GM12878 (cell line): Measurements from ENCODE around the gene C6orf52. TPM values are rescaled to one million over a fixed set of nuclear protein-coding genes. Genes with fewer than 3 reads are reported as not detected.

Experiments used
- FOS ChIP-seq: IDR thresholded peaks from 3 replicates; pipeline ENCODE4 v1.6.1; 2011; ENCODE audit warnings: borderline replicate concordance; ENCODE audit not compliant: insufficient read length; ENCODE audit errors: extremely low read depth
- HDGF ChIP-seq: fragments of 450-650 bp; IDR thresholded peaks from 2 replicates; pipeline ENCODE4 v1.6.1; 2016; ENCODE audit warnings: antibody characterized with exemption
- NFYA ChIP-seq: IDR thresholded peaks from 2 replicates; pipeline ENCODE4 v1.6.1; 2011; ENCODE audit warnings: low read depth, mild to moderate bottlenecking, low read length, improper control_type of control experiment, borderline replicate concordance
- NRF1 ChIP-seq: conservative IDR thresholded peaks from 2 replicates; pipeline ENCODE4 v1.6.1; 2011; ENCODE audit warnings: mild to moderate bottlenecking, low read depth, low read length, improper control_type of control experiment
- SMAD5 ChIP-seq: IDR thresholded peaks from 2 replicates; pipeline ENCODE4 v1.6.1; 2016; ENCODE audit warnings: antibody characterized with exemption, low read depth
- polyA plus RNA-seq, 11 experiments: library from polyadenylated mRNA; depleted of rRNA in 4 of 11; unstranded in 6 of 11; stranded (reverse) in 5 of 11; fragments of >200 nt; fragmentation: Nextera tagmentation in 4 of 11; fragmentation: Illumina TruSeq in 1 of 11; extraction: Ambion mirVana in 4 of 11; extraction: Trizol in 1 of 11; gene quantifications; 1 replicate in 1 of 11; 2 replicates in 10 of 11; pipeline versions ENCODE4 v1.2.1 to v1.2.3, GENCODE V29; 2011 to 2016; ENCODE audit warnings: inconsistent platforms in 2 of 11, missing spikeins in 2 of 11, low read depth in 1 of 11
- total RNA-seq, 4 experiments: library from RNA; depleted of rRNA in 3 of 4; stranded (reverse); fragments of >200 nt in 3 of 4; fragmentation: Illumina TruSeq in 1 of 4; extraction: Trizol in 1 of 4; gene quantifications; 2 replicates each; pipeline versions ENCODE4 v1.2.1 to v1.2.3, GENCODE V29; 2013 to 2021
- TF ChIP-seq, protein P1 (sequence below): fragments of 450-650 bp; IDR thresholded peaks from 2 replicates; pipeline ENCODE4 v1.6.1; 2017; ENCODE audit warnings: low read depth, mild to moderate bottlenecking, moderate library complexity
- TF ChIP-seq, protein P2 (sequence below): IDR thresholded peaks from 2 replicates; pipeline ENCODE4 v1.6.1; 2012; ENCODE audit warnings: mild to moderate bottlenecking, low read depth, low read length
- TF ChIP-seq, protein P3 (sequence below): fragments of 150-350 bp; IDR thresholded peaks from 2 replicates; pipeline ENCODE4 v1.6.1; 2016; ENCODE audit warnings: low read depth, low read length
- TF ChIP-seq, protein P4 (sequence below): IDR thresholded peaks from 2 replicates; pipeline ENCODE4 v1.6.1; 2011; ENCODE audit warnings: mild to moderate bottlenecking, low read depth, low read length, moderate library complexity; ENCODE audit not compliant: insufficient replicate concordance
- TF ChIP-seq, protein P5 (sequence below): fragments of 450-650 bp; IDR thresholded peaks from 2 replicates; pipeline ENCODE4 v1.6.1; 2017; ENCODE audit warnings: borderline replicate concordance

Gene C6orf52
- total and polyA plus RNA-seq, 10 of the 15 experiments (the other 5 are each of a cell fraction or from before 2014, with no cell fraction given) = 2.7 to 15.1 (median 4.9) TPM

DNA sequence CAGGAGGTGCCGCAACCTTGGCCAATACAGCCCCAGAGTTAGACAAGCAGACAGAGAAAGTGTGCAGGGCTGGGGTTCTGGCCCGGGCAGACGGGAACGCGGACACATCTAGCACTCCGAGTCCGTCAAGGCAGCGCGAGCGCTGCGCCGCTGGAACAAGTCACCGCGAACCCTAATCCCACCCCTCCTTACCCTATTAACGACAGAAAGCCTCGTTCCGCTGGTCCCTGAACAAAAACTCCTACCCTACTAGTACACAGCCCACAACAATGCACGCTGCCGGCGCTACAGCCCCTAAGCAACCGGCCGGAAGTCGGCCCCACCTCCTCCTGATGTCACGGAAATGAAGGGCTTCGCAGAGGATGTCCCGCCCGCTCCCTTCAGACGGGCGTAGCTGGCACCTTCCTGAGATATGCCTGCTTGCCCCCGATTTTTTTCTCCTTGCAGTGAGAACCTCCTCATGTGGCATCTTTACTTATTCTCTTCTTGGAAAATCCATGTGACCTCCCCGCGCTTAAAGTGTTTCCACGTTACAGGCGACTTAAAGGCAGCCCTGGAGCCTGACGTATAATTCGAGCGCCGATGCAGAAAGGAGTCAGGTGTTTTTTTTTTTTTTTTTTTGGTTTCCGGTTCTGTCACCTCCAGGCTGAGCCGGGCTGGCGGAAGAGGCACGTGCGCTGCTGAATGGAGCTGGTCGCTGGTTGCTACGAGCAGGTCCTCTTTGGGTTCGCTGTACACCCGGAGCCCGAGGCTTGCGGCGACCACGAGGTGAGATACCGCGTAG lies at the start of gene C6orf52, which contains the start of gene PAK1IP1 (continued):
- TF ChIP-seq, protein P1, sequence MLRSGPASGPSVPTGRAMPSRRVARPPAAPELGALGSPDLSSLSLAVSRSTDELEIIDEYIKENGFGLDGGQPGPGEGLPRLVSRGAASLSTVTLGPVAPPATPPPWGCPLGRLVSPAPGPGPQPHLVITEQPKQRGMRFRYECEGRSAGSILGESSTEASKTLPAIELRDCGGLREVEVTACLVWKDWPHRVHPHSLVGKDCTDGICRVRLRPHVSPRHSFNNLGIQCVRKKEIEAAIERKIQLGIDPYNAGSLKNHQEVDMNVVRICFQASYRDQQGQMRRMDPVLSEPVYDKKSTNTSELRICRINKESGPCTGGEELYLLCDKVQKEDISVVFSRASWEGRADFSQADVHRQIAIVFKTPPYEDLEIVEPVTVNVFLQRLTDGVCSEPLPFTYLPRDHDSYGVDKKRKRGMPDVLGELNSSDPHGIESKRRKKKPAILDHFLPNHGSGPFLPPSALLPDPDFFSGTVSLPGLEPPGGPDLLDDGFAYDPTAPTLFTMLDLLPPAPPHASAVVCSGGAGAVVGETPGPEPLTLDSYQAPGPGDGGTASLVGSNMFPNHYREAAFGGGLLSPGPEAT = peak; percentile 98
- TF ChIP-seq, protein P2, sequence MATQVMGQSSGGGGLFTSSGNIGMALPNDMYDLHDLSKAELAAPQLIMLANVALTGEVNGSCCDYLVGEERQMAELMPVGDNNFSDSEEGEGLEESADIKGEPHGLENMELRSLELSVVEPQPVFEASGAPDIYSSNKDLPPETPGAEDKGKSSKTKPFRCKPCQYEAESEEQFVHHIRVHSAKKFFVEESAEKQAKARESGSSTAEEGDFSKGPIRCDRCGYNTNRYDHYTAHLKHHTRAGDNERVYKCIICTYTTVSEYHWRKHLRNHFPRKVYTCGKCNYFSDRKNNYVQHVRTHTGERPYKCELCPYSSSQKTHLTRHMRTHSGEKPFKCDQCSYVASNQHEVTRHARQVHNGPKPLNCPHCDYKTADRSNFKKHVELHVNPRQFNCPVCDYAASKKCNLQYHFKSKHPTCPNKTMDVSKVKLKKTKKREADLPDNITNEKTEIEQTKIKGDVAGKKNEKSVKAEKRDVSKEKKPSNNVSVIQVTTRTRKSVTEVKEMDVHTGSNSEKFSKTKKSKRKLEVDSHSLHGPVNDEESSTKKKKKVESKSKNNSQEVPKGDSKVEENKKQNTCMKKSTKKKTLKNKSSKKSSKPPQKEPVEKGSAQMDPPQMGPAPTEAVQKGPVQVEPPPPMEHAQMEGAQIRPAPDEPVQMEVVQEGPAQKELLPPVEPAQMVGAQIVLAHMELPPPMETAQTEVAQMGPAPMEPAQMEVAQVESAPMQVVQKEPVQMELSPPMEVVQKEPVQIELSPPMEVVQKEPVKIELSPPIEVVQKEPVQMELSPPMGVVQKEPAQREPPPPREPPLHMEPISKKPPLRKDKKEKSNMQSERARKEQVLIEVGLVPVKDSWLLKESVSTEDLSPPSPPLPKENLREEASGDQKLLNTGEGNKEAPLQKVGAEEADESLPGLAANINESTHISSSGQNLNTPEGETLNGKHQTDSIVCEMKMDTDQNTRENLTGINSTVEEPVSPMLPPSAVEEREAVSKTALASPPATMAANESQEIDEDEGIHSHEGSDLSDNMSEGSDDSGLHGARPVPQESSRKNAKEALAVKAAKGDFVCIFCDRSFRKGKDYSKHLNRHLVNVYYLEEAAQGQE = no peak
- TF ChIP-seq, protein P3, sequence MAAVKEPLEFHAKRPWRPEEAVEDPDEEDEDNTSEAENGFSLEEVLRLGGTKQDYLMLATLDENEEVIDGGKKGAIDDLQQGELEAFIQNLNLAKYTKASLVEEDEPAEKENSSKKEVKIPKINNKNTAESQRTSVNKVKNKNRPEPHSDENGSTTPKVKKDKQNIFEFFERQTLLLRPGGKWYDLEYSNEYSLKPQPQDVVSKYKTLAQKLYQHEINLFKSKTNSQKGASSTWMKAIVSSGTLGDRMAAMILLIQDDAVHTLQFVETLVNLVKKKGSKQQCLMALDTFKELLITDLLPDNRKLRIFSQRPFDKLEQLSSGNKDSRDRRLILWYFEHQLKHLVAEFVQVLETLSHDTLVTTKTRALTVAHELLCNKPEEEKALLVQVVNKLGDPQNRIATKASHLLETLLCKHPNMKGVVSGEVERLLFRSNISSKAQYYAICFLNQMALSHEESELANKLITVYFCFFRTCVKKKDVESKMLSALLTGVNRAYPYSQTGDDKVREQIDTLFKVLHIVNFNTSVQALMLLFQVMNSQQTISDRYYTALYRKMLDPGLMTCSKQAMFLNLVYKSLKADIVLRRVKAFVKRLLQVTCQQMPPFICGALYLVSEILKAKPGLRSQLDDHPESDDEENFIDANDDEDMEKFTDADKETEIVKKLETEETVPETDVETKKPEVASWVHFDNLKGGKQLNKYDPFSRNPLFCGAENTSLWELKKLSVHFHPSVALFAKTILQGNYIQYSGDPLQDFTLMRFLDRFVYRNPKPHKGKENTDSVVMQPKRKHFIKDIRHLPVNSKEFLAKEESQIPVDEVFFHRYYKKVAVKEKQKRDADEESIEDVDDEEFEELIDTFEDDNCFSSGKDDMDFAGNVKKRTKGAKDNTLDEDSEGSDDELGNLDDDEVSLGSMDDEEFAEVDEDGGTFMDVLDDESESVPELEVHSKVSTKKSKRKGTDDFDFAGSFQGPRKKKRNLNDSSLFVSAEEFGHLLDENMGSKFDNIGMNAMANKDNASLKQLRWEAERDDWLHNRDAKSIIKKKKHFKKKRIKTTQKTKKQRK = peak; percentile 54; the same call in 1 of the 2 replicates
- TF ChIP-seq HDGF (no peak; the same call in 1 of the 2 replicates), SMAD5 (peak; percentile 87), NFYA (no peak), NRF1 (no peak), FOS (no peak)
- TF ChIP-seq, protein P4, sequence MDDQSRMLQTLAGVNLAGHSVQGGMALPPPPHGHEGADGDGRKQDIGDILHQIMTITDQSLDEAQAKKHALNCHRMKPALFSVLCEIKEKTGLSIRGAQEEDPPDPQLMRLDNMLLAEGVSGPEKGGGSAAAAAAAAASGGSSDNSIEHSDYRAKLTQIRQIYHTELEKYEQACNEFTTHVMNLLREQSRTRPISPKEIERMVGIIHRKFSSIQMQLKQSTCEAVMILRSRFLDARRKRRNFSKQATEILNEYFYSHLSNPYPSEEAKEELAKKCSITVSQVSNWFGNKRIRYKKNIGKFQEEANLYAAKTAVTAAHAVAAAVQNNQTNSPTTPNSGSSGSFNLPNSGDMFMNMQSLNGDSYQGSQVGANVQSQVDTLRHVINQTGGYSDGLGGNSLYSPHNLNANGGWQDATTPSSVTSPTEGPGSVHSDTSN = peak; percentile 77
- TF ChIP-seq, protein P5, sequence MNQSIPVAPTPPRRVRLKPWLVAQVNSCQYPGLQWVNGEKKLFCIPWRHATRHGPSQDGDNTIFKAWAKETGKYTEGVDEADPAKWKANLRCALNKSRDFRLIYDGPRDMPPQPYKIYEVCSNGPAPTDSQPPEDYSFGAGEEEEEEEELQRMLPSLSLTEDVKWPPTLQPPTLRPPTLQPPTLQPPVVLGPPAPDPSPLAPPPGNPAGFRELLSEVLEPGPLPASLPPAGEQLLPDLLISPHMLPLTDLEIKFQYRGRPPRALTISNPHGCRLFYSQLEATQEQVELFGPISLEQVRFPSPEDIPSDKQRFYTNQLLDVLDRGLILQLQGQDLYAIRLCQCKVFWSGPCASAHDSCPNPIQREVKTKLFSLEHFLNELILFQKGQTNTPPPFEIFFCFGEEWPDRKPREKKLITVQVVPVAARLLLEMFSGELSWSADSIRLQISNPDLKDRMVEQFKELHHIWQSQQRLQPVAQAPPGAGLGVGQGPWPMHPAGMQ = peak; percentile 97
